Stimulated activated CD4-positive, alpha-beta T cell treated with anti-CD3 and anti-CD28 coated beads, TNF-alpha, amount 100 ng/mL, for 48 hours (primary cell): Measurements from ENCODE around the gene SLC6A8.

ENCODE experiments used
- DNase-seq, 3 donors: peaks; one replicate each; pipeline ENCODE4 v3.0.0-alpha.2; 2020; ENCODE audit warnings: low read depth in 3 of 3

Gene SLC6A8

GRCh38 chrX:153706799-153707198 lies 19.1 kb downstream of the SLC6A8 start:
- no peak for DNase-seq

GRCh38 chrX:153707406-153707805 lies 19.7 kb downstream of the SLC6A8 start:
- no peak for DNase-seq

GRCh38 chrX:153708415-153708814 lies 20.7 kb downstream of the SLC6A8 start:
- DNase-seq = peak in 1 of 3 donors; percentile 28

- DNase-seq = no peak
Observed at GRCh38 chrX:153709726-153710674, 22.3 kb downstream of the SLC6A8 start.

- DNase-seq = no peak
Observed at GRCh38 chrX:153714256-153714655, 26.5 kb downstream of the SLC6A8 start.

GRCh38 chrX:153717445-153717844 lies 29.7 kb downstream of the SLC6A8 start:
- DNase-seq = no peak

GRCh38 chrX:153719238-153719637 lies 31.5 kb downstream of the SLC6A8 start:
- DNase-seq = no peak

GRCh38 chrX:153719701-153720100 lies 32.0 kb downstream of the SLC6A8 start:
- DNase-seq = no peak

- DNase-seq = no peak
Observed at GRCh38 chrX:153722704-153723350, 35.1 kb downstream of the SLC6A8 start.

GRCh38 chrX:153723351-153724251 lies 35.9 kb downstream of the SLC6A8 start:
- peak in 2 of 3 donors; percentile 27 to 60 for DNase-seq

GRCh38 chrX:153724252-153725038 lies 36.7 kb downstream of the SLC6A8 start, which contains the start of the genes ABCD1 and BCAP31:
TSS of gene ABCD1 (plus strand) at chrX:153724856. CDS start at chrX:153725267, 411 bp downstream.
TSS of gene BCAP31 (minus strand) at chrX:153724387. CDS start at chrX:153723244, 1,143 bp downstream.
- DNase-seq = peak; percentile 70 to 84 (median 78)

- no peak for DNase-seq
Observed at GRCh38 chrX:153725039-153725831, 37.5 kb downstream of the SLC6A8 start.

GRCh38 chrX:153725832-153726285 lies 38.1 kb downstream of the SLC6A8 start:
- DNase-seq = no peak

- DNase-seq = no peak
Observed at GRCh38 chrX:153726286-153727122, 38.8 kb downstream of the SLC6A8 start.

- DNase-seq = no peak
Observed at GRCh38 chrX:153727123-153727931, 39.6 kb downstream of the SLC6A8 start.

- no peak for DNase-seq
Observed at GRCh38 chrX:153728095-153728494, 40.4 kb downstream of the SLC6A8 start.

GRCh38 chrX:153728951-153729631 lies 41.4 kb downstream of the SLC6A8 start:
- no peak for DNase-seq
